COLO668 (cell line): ENCODE data around the gene EPDR1.

Source experiments
- DNase-seq: peaks from one replicate; lab custom pipeline; 2025; ENCODE audit not compliant: unreplicated experiment; lab: John Stamatoyannopoulos, UW

The EPDR1 gene

DNA sequence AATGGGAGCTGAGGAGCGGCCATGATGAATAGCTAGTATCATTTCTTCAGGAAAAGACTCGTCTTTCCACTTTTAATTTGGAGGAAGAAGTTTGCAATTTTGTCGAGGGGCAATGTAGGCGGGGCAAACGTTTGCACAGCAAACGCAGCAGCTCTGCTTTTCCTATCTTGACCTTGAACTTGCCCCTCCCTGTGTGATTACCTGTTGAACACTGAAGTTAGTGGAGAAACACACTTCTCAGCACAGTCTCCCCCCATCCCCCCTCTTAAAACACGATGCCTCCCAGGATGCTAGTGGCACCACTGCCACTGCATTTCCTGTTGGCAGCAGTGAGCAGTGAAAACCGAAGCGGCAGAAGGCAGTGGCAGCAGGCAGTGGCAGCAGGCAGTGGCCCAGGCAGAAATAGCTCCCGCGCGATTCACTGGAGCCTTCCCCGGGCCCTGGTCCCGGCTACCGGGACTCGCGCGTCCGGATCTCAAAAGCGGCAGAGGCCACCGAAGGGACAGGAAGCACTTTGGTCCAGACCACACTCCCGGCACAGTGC is at the start of gene EPDR1:
Gene EPDR1 (plus strand): TSS at position 336 of the 544 bp plus-strand sequence. CDS start 300 bp downstream, outside the sequence.
- peak; percentile 19 for DNase-seq

GRCh38 chr7:37882086-37882485 is 38.4 kb upstream of the EPDR1 start:
- DNase-seq: no peak

- no peak for DNase-seq
Observed at GRCh38 chr7:37893359-37893758, 27.1 kb upstream of the EPDR1 start.

GRCh38 chr7:37894671-37895070 is 25.8 kb upstream of the EPDR1 start:
- no peak for DNase-seq

GRCh38 chr7:37899712-37900247 is 20.7 kb upstream of the EPDR1 start:
- no peak for DNase-seq

GRCh38 chr7:37901236-37901827 is 19.1 kb upstream of the EPDR1 start:
- DNase-seq: no peak

GRCh38 chr7:37901890-37902524 is 18.4 kb upstream of the EPDR1 start:
- no peak for DNase-seq

DNA sequence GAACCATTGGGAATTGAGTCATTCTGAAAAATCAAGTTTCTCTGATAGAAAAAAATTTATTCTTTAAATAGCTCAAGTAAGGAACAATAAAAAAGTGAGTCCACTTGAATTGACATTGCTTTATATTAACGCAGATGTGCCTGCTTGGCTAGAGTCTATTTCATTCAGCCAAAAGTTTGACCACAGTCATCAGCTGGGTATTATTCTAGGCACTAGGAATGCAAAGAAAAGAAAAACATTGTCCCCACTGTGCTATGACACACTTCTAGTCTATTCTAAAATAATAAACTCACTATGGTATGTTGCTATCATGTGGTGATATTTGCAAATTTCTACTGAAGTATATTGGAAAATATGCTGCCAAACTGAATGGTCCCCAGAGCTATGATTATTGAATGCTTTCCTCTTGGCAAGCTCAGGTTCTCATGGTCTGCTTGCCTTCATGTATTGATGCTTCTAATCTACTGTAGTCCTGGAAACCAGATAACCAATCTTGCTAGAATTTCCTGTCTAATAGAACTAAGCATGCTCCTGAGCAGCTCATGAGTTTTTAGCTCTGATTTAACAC is 12.1 kb upstream of the EPDR1 start:
- no peak for DNase-seq

DNA sequence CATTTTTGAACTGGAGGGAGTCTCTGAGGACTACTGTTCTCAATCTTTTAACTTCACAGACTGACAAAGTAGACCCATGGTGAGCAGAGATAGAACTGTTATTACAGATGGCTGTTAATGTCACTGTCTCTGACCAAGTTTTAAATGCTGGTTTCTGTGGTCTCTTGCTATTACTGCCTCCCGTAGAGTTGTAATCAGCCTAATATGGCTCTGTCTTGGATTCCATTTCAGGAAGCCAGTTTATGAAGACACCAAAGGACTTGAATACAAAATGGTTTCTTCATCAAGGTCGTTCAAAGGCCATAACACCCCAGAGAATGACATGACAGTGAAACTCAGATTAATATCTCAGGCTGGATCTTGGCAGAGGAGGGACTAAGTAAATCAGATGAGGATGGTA is 7.7 kb upstream of the EPDR1 start:
- no peak for DNase-seq

DNA sequence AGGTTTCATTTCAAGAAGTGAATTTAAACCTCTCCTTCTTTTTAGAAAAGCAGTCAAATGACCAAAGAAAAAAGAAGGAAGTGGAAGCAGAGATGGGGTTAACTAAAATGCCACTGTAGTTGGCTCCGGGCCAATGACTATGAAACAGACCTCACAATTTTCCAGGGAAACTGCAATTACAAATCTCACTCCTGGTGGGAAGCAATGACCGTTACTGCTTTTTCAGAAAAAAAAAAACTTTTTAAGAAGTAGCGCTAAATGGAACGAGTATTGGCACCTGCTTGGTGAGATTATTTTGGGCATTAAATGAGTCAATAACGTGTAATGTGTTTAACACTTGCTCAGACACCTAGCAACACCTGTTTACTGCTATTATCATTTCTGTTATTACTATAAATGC is 5.0 kb upstream of the EPDR1 start:
- DNase-seq: no peak

DNA sequence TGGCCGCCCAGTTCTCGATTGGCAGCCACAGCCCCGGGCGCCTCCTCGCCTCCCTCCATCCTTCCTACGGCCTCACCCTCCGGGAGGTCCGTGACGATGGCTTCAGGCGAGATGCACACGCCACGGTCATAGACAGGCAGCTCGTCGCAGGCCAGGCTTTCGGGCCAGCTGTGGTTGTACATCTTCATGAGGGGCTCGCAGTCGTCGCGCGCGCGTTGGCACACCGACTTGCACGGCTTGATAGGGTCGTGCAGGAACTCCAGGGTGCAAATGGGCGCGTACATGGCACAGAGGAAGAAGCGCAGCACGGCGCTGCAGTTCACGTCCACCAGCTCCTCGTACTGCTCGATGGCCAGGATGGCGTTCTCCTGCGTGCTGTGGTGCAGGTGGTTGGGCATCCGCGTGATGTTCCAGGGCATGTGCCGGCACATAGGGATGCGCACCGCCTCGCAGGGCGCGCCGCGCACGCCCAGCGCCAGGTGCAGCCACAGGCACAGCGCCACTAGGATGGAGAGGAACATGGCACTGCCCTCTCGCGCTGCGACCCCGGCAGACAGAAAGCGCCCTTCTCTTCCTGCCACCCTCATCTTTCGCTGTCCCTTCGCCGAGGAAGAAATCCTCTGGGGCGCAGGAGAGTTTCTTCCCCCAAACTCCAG is 4.3 kb upstream of the EPDR1 start:
- DNase-seq: peak; percentile 39

DNA sequence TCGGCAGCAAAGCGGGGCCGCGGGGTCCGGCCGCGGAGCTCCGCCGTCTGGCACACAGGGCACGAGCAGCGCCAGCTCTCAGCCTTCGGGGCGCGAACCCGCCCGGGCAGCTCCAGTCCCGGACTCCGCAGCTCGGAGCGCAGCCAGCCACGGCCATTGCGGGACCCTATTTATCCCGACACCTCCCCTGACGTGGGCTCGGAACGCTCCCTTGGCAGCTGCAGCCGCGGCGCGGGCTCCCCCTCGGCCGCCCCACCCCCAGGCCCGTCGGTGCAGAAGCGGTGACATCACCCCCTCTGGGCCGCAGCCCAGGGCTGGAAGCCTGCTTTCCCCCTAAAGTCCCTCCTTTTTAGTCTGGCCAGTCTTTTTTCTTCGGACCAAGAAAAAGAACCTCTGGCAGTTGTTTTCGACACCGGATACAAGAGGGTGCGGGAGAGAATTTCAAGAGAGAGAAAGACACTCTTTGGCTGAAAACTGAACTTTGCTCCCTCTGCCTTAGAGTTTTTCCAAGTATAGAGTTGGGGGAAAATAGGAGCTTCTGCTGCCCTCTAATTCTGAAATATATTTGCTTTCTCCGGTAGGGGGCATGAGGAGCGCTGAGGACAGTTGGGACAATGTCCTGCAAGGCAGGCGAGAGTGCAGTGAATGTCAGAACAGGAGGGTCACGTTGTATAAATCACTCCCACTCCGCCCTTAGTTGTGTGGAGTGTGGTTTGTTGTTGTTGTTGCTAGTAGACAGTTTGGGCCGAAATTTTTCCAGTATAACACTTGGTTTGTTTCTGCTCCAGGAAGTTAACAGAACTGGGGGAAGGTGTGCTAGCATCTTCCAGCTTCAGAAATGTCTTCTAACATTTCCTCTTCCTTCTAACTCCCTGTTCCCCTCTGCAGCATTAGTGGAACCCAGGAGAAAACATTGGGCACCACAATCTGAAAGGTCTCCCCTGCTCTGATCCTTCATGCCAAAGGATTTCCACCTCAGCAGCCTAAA is 3.5 kb upstream of the EPDR1 start, which contains the start of gene SFRP4:
Gene SFRP4 (minus strand): TSS at position 145 of the 988 bp plus-strand sequence. CDS start 280 bp downstream, outside the sequence.
- peak; percentile 26 for DNase-seq

GRCh38 chr7:37918526-37918925 is 1.9 kb upstream of the EPDR1 start:
- no peak for DNase-seq

GRCh38 chr7:37920849-37921805 is 687 bp downstream of the EPDR1 start:
- DNase-seq: no peak

- no peak for DNase-seq
Observed at GRCh38 chr7:37921876-37922275, 1.4 kb downstream of the EPDR1 start.

DNA sequence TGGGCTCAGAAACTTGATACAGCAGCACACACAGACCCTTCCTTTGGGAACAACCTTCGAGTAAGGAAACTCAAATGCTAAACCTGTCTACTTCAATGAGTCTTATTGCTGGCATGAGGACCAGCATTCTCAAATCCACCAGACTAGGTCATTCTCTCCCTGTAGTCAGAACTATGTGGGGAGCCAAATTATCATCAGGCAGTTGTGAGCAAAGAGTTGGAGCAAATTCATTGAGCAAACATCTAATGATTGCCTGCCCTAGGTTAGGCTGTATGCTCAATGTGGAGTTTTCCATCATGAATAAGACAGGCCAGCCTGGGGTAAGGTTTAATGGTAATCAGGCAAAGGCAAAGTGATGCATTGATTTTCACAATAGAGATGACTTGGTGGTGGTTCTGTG is 3.6 kb downstream of the EPDR1 start:
- no peak for DNase-seq

DNA sequence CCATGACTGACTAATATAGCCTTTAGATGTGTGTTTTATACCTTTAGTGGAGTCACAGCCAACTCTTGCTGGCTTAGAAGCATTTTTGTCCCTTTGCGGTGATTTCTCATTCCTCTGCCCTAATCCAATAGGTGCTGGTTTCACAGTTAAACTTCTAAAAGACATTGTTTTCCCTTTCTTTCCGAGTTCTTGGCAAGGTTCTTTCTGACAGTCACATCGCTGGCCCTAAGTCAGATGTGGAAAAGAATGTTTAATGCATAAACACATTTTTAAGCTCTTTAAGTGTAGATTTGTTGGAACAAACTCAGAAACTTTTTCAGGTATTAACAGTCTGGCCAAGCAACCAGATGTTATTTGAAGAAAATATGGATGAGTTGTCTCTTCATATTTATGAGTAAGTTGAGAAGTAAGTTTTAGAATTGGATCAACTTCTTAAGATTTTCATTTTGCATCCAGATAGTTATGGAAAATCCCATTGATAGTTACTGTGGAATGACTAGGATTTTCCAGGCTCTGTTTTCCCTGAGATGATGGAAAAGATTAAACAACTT is 4.1 kb downstream of the EPDR1 start:
- no peak for DNase-seq

DNA sequence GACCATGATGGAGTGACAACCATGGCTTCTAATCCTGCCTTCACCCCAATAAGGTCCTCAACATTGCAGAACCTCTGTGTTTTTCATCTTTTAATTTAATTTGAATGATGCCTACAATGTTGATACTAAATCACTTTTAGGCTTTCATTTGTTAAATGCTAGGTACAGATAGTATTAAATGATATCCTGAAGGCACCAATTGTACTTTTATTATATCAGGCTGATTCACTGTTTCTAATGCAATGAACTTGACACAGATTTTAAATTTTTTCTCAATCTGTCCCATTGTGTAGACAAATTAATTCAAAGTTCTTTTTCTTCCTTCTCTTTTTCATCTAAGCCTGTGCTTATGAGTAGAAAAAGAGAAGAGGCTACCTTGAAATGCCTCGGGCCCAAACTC is 5.2 kb downstream of the EPDR1 start:
- no peak for DNase-seq
